HG03045 (cell line): Measurements from ENCODE around the gene DNAJC30.

Experiments
- ATAC-seq: cut with Tn5 transposase; IDR thresholded peaks from one replicate; pipeline ENCODE4 v1.9.1; 2021; ENCODE audit warnings: mild to moderate bottlenecking, moderate library complexity; ENCODE audit not compliant: unreplicated experiment

Gene DNAJC30

GRCh38 chr7:73650524-73650923 is 32.7 kb downstream of the DNAJC30 start:
- ATAC-seq = no peak

GRCh38 chr7:73649576-73649975 is 33.7 kb downstream of the DNAJC30 start:
- ATAC-seq = no peak

DNA sequence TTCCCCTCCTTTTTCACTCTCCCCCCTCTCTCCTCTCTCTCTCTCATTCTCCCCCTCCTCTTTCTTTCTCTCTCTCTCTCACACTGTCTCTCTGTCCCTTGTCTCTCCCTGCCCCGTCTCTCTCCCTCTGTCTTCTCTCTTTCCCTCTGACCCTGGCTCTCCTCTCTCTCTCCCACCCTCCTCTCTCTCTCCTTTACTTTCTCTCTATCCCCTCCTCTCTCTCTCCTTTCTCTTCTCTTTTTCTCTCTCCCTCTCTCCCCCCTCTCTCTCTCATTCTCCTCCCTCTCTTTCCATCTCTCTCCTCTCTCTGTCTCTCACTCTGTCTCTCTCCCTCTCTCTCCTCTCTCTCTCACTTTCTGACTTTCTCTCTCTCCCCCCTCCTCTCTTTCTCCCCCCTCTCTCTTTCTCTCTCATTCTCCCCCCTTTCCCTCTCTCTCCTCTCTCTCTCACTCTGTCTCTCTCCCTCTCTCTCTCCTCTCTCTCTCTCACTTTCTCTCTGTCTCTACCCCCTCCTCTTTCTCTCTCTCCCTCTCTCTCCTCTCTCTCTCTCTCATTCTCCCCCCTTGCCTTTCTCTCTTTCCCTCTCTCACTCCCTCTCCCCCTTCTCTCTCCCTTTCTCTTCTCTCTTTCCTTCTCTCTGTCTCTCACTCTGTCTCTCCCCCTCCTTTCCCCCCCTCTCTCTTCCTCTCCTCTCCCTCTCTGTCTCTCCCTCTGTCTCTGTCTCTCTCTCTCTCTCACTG is 34.5 kb downstream of the DNAJC30 start:
- no peak for ATAC-seq

- no peak for ATAC-seq
Measured at GRCh38 chr7:73647725-73648592, 35.3 kb downstream of the DNAJC30 start.

GRCh38 chr7:73646785-73647724 is 36.2 kb downstream of the DNAJC30 start:
- ATAC-seq = no peak

- no peak for ATAC-seq
Measured at GRCh38 chr7:73645643-73646174, 37.5 kb downstream of the DNAJC30 start.

- no peak for ATAC-seq
Measured at GRCh38 chr7:73644688-73645286, 38.5 kb downstream of the DNAJC30 start.

- ATAC-seq = no peak
Measured at GRCh38 chr7:73642834-73643233, 40.4 kb downstream of the DNAJC30 start.

- ATAC-seq = no peak
Measured at GRCh38 chr7:73638911-73639310, 44.3 kb downstream of the DNAJC30 start.

GRCh38 chr7:73635428-73636200 is 47.6 kb downstream of the DNAJC30 start:
- no peak for ATAC-seq

- no peak for ATAC-seq
Measured at GRCh38 chr7:73633844-73634243, 49.4 kb downstream of the DNAJC30 start.

GRCh38 chr7:73633323-73633722 is 49.9 kb downstream of the DNAJC30 start:
- ATAC-seq = no peak

DNA sequence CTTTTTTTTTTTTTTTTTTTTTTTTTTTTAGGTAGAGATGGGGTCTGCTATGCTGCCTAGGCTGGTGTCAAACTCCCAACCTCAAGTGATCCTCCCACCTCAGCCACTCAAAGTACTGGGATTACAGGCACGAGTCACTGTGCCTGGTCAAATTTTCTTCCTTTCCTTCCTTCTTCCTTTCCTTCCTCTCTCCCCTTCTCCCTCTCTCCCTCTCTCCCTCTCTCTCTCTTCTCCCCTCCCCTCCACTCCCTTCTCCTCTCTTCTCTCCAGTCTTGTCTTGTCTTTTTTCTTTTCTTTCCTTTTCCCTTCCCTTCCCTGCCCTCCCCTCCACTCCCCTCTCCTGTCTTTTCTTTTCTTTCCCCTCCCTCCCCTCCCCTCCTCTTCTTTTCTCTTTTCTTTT is 51.7 kb downstream of the DNAJC30 start:
- ATAC-seq = no peak
